Measurements from ENCODE around the gene OR2C3.

The OR2C3 gene

GRCh38 chr1:247536340-247536739 lies at the start of gene OR2C3:
OR2C3 (minus strand) TSS chr1:247536440; CDS start chr1:247532511, 3,929 bp downstream.
- Histone ChIP-seq H3K27me3 (replicated peaks) (no peaks in the 10 kb centered on the region), H3K27ac (no peak within 1 kb of the TSS), H3K36me3 (replicated peaks) (no peaks in the 10 kb centered on the region), H3K4me3 (ENCODE audit: low read depth, low read length) (no peak within 1 kb of the TSS)
- no peak for TF ChIP-seq CTCF (IDR thresholded peaks at IDR 0.05; ENCODE audit: low read depth, low read length, missing control alignments)
- in situ Hi-C loops (cut with HindIII; ENCODE audit: low pct_ligation_motif_present, low sequenced_read_pairs): no loop called here
- DNase-seq: no peak

- DNase-seq: no peak
- Histone ChIP-seq H3K4me3 (ENCODE audit: low read depth, low read length) (no peak overlapping the region), H3K36me3 (replicated peaks) (no peaks in the 10 kb centered on the region), H3K27ac (no peak overlapping the region), H3K27me3 (replicated peaks) (no peaks in the 10 kb centered on the region)
- no peak for TF ChIP-seq CTCF (IDR thresholded peaks at IDR 0.05; ENCODE audit: low read depth, low read length, missing control alignments)
- in situ Hi-C loops (cut with HindIII; ENCODE audit: low pct_ligation_motif_present, low sequenced_read_pairs): no loop called here
These were observed 42.8 kb upstream of the OR2C3 start for GRCh38 chr1:247578946-247579460.

- no peaks in the 10 kb centered on the region for H3K27me3 ChIP-seq (replicated peaks)
- no peaks in the 10 kb centered on the region for H3K36me3 ChIP-seq (replicated peaks)
- in situ Hi-C loops (cut with HindIII; ENCODE audit: low pct_ligation_motif_present, low sequenced_read_pairs): no loop called here
- no peak for TF ChIP-seq CTCF (IDR thresholded peaks at IDR 0.05; ENCODE audit: low read depth, low read length, missing control alignments)
- no peak overlapping the region for H3K4me3 ChIP-seq (ENCODE audit: low read depth, low read length)
- DNase-seq: no peak
- no peak overlapping the region for H3K27ac ChIP-seq
These were observed 40.3 kb upstream of the OR2C3 start for GRCh38 chr1:247576514-247576913.

GRCh38 chr1:247574664-247575063 lies 38.4 kb upstream of the OR2C3 start:
- no peak overlapping the region for H3K27ac ChIP-seq
- in situ Hi-C loops (cut with HindIII; ENCODE audit: low pct_ligation_motif_present, low sequenced_read_pairs): no loop called here
- H3K4me3 ChIP-seq (ENCODE audit: low read depth, low read length): no peak overlapping the region
- H3K27me3 ChIP-seq (replicated peaks): no peaks in the 10 kb centered on the region
- DNase-seq: no peak
- TF ChIP-seq CTCF (IDR thresholded peaks at IDR 0.05; ENCODE audit: low read depth, low read length, missing control alignments): no peak
- no peaks in the 10 kb centered on the region for H3K36me3 ChIP-seq (replicated peaks)

GRCh38 chr1:247574236-247574635 lies 38.0 kb upstream of the OR2C3 start:
- no peak overlapping the region for H3K4me3 ChIP-seq (ENCODE audit: low read depth, low read length)
- in situ Hi-C loops (cut with HindIII; ENCODE audit: low pct_ligation_motif_present, low sequenced_read_pairs): no loop called here
- no peaks in the 10 kb centered on the region for H3K36me3 ChIP-seq (replicated peaks)
- no peak for TF ChIP-seq CTCF (IDR thresholded peaks at IDR 0.05; ENCODE audit: low read depth, low read length, missing control alignments)
- no peak for DNase-seq
- no peaks in the 10 kb centered on the region for H3K27me3 ChIP-seq (replicated peaks)
- no peak overlapping the region for H3K27ac ChIP-seq

GRCh38 chr1:247562198-247562597 lies 26.0 kb upstream of the OR2C3 start:
- TF ChIP-seq CTCF (IDR thresholded peaks at IDR 0.05; ENCODE audit: low read depth, low read length, missing control alignments): no peak
- in situ Hi-C loops (cut with HindIII; ENCODE audit: low pct_ligation_motif_present, low sequenced_read_pairs): no loop called here

More at GRCh38 chr1:247562198-247562597, 26.0 kb upstream of the OR2C3 start:
- H3K27me3 ChIP-seq (replicated peaks): no peaks in the 10 kb centered on the region
- H3K4me3 ChIP-seq (ENCODE audit: low read depth, low read length): no peak overlapping the region
- DNase-seq: no peak
- H3K27ac ChIP-seq: no peak overlapping the region
- no peaks in the 10 kb centered on the region for H3K36me3 ChIP-seq (replicated peaks)

Measured in brain microvascular endothelial cell (primary cell).